ENCODE data around the gene NUTM2G.
"Not testable (repeated sequence)": the region's sequence is repeated elsewhere in the genome, so short reads cannot be mapped to it uniquely, and the experiment has no call there.

The NUTM2G gene

DNA sequence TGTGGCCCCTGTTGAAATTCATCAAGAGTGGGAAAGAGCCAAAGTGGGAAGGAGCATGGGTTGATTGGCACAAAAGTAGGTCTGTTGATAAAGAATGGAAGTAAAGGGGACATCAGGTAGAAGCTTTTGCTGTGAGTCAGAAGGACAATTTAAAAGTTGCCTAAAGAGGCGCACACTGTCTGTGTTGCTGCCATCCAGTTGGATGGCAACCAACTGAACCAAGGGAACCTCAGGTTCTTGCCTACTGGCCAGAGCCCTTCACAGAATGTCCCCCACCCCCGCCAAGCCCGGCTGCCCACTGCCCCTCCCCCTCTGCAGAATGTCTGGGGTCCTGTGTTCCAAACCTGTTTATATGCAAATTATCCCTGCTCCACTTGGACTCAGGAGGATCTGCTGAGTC lies at the start of gene NUTM2G:
NUTM2G (plus strand) TSS at position 301 of the 400 bp plus-strand sequence. CDS start 182 bp downstream, outside the sequence.
- DNase-seq (ENCODE audit: low spot score) = not testable (repeated sequence)

DNA sequence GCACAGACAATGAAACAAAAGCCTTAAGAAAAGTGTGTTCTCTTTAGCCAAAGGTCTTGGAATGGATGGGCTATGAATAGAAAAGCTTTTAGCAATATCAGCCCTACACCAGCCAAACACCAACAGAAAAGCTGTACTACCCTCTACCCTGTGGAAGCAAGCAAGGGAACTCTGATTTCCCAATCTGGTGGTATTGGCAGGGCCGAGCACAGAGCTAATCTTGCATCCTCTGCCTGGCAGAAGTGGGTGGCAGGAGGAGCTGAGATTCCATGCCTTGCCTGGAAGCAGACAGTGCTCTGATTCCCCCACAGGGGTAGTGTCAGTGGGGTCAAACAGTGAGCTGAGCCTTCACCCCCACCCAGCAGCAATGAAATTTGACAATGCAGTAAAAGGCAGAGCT lies 44.7 kb upstream of the NUTM2G start:
- DNase-seq (ENCODE audit: low spot score) = no peak

GRCh38 chr9:96884443-96884842 lies 44.2 kb upstream of the NUTM2G start:
- DNase-seq (ENCODE audit: low spot score) = peak; percentile 87

DNA sequence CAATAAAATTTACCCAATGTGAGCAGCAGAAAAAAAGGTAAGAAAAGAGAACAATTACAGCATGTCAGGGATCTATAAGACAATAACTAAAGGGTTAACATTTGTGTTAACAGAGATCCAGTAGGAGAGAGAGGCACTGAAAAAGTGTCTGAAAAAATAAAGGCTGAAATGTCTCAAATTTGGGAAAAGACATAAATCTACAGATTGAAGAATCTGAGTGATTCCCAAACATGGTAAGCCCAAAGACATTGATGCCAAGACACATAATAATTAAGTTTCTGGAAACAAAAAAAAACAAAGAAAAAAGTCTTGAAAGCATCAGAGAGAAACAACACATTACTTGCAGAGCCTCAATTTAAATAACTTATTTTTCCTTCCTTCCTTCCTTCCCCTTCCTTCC lies 43.2 kb upstream of the NUTM2G start:
- no peak for DNase-seq (ENCODE audit: low spot score)

GRCh38 chr9:96888591-96888990 lies 40.1 kb upstream of the NUTM2G start:
- no peak for DNase-seq (ENCODE audit: low spot score)

DNA sequence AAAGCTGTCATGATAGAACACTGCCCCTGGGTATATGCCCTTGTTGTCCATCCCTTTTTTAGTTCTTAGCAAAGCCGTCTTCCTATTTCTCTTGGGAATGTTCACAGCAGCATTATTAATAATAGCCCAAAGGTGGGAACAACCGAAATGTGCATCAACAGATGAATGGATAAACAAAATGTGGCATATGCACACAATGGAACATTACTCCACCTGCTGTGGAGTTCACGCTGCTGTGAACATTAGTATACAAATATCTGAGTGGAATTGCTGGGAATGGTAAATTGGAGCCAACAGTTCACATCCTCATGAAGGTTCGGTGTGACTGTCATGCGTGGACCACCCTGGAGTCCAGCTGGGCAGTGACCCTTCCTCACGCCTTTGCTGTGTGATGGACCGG lies 36.5 kb upstream of the NUTM2G start:
- no peak for DNase-seq (ENCODE audit: low spot score)

DNA sequence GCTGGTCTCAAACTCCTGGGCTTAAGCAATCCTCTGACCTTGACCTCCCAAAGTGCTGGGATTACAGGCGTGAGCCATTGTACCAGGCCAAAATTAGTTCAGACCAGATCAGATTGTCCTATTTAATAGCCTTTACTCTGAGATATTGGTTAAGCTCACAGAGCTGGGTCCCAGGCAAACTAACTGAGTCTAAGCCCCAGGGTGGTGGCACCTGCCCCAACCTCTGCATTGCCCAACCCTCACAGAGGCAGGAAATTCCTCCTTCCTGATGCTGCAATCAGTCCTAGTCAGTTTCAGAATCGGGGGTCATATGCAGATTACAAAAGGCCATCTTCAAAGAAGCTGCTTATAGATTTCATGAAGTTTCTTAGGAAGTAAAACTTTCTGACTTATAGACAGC lies 28.6 kb upstream of the NUTM2G start:
- DNase-seq (ENCODE audit: low spot score) = not testable (repeated sequence)

GRCh38 chr9:96904947-96905722 lies 23.5 kb upstream of the NUTM2G start:
- not testable (repeated sequence) for DNase-seq (ENCODE audit: low spot score)

DNA sequence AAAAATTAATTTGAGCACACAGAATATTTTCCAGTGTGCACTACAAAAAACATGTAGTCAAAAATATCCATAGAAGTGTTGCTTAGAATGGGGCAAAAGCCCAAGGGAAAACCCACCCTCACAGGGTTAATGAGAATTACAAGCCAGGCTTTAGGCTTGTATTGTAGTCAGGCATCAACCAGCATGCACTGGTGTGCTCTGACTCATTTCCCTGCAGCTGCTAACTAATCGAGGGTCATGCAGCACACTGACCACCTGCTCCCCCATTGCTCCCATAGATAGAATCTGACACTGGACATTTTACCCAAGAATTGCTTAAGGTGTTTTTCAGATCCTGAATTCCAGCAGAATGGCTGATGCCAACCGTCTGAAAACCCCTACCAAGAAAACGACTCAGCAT lies 20.2 kb upstream of the NUTM2G start:
- not testable (repeated sequence) for DNase-seq (ENCODE audit: low spot score)

GRCh38 chr9:96915539-96915938 lies 13.1 kb upstream of the NUTM2G start:
- not testable (repeated sequence) for DNase-seq (ENCODE audit: low spot score)

- not testable (repeated sequence) for DNase-seq (ENCODE audit: low spot score)
Measured at GRCh38 chr9:96916531-96916930, 12.1 kb upstream of the NUTM2G start.

- DNase-seq (ENCODE audit: low spot score) = not testable (repeated sequence)
Measured at GRCh38 chr9:96918550-96918949, 10.1 kb upstream of the NUTM2G start.

DNA sequence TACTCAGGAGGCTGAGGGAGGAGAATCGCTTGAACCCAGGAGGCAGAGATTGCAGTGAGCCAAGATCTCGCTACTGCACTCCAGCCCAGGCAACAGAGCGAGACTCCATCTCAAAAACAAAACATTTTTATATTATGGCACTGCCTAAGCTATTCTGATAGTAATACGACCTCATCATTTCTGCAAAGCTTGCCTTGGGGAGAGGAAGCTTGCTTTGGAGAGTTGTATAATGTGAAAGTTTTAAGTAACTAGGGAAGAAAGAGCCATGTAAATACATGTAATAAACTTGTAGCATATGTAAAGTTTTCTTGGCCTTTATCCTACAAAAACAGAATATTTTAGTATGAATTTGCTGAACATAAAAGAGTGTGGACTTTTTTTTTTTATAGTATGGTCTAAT lies 7.8 kb upstream of the NUTM2G start:
- not testable (repeated sequence) for DNase-seq (ENCODE audit: low spot score)

DNA sequence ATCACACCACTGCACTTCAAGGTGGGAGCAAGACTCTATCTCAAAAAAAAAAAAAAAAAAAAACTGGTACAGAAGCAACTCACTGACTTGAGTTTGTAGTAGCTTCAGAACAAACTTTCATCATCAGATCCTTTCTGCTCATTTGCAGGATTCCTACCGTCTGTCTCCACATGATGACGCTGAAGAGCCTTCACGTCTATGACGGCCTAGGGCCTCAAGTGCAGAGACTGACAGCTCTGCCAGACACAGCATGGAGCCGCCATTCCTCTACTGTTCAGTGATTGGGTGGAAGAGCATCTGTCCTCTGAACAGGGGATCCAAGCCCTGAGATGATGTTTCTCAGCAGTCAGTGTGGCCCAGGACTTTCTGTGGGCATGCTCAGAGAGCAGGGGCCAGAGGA lies 3.1 kb upstream of the NUTM2G start:
- DNase-seq (ENCODE audit: low spot score) = not testable (repeated sequence)

DNA sequence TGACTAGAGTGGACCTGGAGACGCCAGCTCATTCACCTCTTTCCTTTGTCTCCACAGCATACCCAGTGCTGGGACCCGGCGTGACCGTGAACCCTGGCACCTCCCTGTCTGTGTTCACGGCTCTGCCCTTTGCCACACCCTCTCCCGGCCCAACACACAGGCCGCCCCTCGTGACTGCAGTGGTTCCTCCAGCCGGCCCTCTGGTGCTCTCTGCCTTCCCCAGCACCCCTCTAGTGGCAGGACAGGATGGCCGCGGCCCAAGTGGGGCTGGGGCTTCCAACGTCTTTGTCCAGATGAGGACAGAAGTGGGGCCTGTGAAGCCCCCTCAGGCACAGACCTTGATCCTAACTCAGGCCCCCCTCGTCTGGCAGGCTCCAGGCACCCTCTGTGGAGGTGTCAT lies 3.0 kb downstream of the NUTM2G start:
- DNase-seq (ENCODE audit: low spot score) = not testable (repeated sequence)

GRCh38 chr9:96934097-96934496 lies 5.5 kb downstream of the NUTM2G start:
- not testable (repeated sequence) for DNase-seq (ENCODE audit: low spot score)

GRCh38 chr9:96934706-96935105 lies 6.1 kb downstream of the NUTM2G start:
- not testable (repeated sequence) for DNase-seq (ENCODE audit: low spot score)

- not testable (repeated sequence) for DNase-seq (ENCODE audit: low spot score)
Measured at GRCh38 chr9:96935401-96935800, 6.8 kb downstream of the NUTM2G start.

GRCh38 chr9:96937442-96937841 lies 8.8 kb downstream of the NUTM2G start:
- not testable (repeated sequence) for DNase-seq (ENCODE audit: low spot score)

GRCh38 chr9:96938957-96939665 lies 10.5 kb downstream of the NUTM2G start:
- not testable (repeated sequence) for DNase-seq (ENCODE audit: low spot score)

GRCh38 chr9:96940982-96941381 lies 12.3 kb downstream of the NUTM2G start:
- DNase-seq (ENCODE audit: low spot score) = not testable (repeated sequence)

DNA sequence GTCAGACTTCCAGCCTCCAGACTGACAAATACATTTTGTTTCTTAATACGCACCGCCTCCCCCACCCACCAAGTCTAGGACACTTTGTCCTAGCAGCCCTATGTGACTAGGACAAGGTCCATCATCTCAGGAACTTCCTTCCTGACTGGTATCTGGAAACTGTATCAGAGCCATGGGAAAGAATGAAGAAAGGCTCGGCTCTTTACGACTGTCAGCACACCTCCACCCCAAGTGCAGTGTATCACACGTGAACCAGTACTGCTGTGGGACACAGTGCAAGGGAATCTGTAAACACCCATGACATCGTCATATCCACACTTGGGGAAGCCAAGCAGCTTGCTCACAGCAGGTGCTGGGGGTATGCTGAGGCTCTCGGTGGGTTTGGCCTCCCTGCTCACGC lies 13.0 kb downstream of the NUTM2G start:
- DNase-seq (ENCODE audit: low spot score) = not testable (repeated sequence)

GRCh38 chr9:96942181-96942580 lies 13.5 kb downstream of the NUTM2G start:
- not testable (repeated sequence) for DNase-seq (ENCODE audit: low spot score)

All from RKO (cell line).